K562 (cell line): Measurements from ENCODE around the gene NMUR1. TPM values are rescaled to one million over a fixed set of nuclear protein-coding genes. Genes with fewer than 3 reads are reported as not detected.

Experiments
- ATAC-seq: fragments of 200-7000 bp; cut with Tn5 transposase; 3 replicates; pipeline ENCODE4 v1.9.1; 2020; ENCODE audit warnings: moderate library complexity
- BruUV-seq: library from RNA; stranded (reverse); fragments of 400-500 nt; replicated peaks from 2 replicates; lab custom pipeline; 2021; lab: Mats Ljungman, UMichigan
- CTCF ChIA-PET: fragments of 300-600 bp; formaldehyde crosslinking; extraction: SDS; loops from one replicate; lab custom pipeline; 2021; ENCODE audit warnings: low intra/inter-chr PET ratio; lab: Yijun Ruan, JAX
- POLR2A ChIA-PET: fragments of 300-600, 350-650 bp; sonication (Branson Sonifier 250); formaldehyde crosslinking; extraction: SDS; loops from one replicate; lab custom pipeline; 2021; ENCODE audit warnings: antibody characterized with exemption, inconsistent platforms; lab: Yijun Ruan, JAX
- DNase-seq, 4 experiments: peaks; one replicate each; pipeline versions ENCODE4 v3.0.0 to v3.0.0-alpha.2; 2011 to 2018; ENCODE audit warnings: low spot score in 3 of 4, mixed read lengths in 3 of 4; ENCODE audit errors: extremely low read depth in 1 of 4
- FAIRE-seq: peaks from 2 replicates; lab custom pipeline; 2011; peaks lifted over from hg19 to GRCh38; lab: Jason Lieb, UNC
- H2AFZ ChIP-seq: 2 replicates; pipeline ENCODE4 v1.6.0; 2011; ENCODE audit warnings: low read depth, low read length, control low read depth, inconsistent platforms
- H3K27ac ChIP-seq: fragments of 200-600 bp; 3 replicates; pipeline ENCODE4 v1.8.0; 2011; ENCODE audit warnings: low read depth, mild to moderate bottlenecking, control low read depth, inconsistent platforms, low read length, moderate library complexity, mixed read lengths; ENCODE audit errors: extremely low read depth
- H3K27me3 ChIP-seq, 2 experiments: fragments of 300-600 bp in 1 of 2; 2 replicates in 1 of 2; 3 replicates in 1 of 2; pipeline versions ENCODE4 v1.6.0 to v1.8.0; 2011; ENCODE audit warnings: inconsistent platforms in 2 of 2, low read length in 2 of 2, mild to moderate bottlenecking in 1 of 2, mixed read lengths in 1 of 2, moderate library complexity in 1 of 2; ENCODE audit not compliant: control insufficient read depth in 2 of 2, insufficient read depth in 2 of 2
- H3K36me3 ChIP-seq: fragments of 300-600 bp; 3 replicates; pipeline ENCODE4 v1.8.0; 2011; ENCODE audit warnings: mild to moderate bottlenecking, low read length, inconsistent platforms; ENCODE audit not compliant: control insufficient read depth, insufficient read depth
- H3K4me1 ChIP-seq, 2 experiments: fragments of 200-600 bp in 1 of 2; replicated peaks in 1 of 2; 2 replicates in 1 of 2; 3 replicates in 1 of 2; pipeline versions ENCODE4 v1.5.1 to v1.8.0; 2011; ENCODE audit warnings: inconsistent platforms in 2 of 2, low read length in 2 of 2, mild to moderate bottlenecking in 1 of 2, mixed read lengths in 1 of 2, moderate library complexity in 1 of 2; ENCODE audit not compliant: control insufficient read depth in 2 of 2, insufficient read depth in 2 of 2
- H3K4me2 ChIP-seq: 2 replicates; pipeline ENCODE4 v1.6.1; 2011; ENCODE audit warnings: low read length, control low read depth, inconsistent platforms, mixed read lengths; ENCODE audit not compliant: insufficient read depth
- H3K4me3 ChIP-seq: fragments of 200-600 bp; sonication (generic), shearing (Covaris generic); 2 replicates; pipeline ENCODE4 v1.5.1; 2016; ENCODE audit warnings: control low read depth, inconsistent platforms
- H3K79me2 ChIP-seq: fragments of 200-600 bp; 3 replicates; pipeline ENCODE4 v1.8.0; 2011; ENCODE audit warnings: low read length, inconsistent platforms; ENCODE audit not compliant: control insufficient read depth, insufficient read depth
- H3K9ac ChIP-seq, 2 experiments: 2 replicates each; pipeline versions ENCODE4 v1.6.0 to v1.6.1; 2011; ENCODE audit warnings: low read depth in 2 of 2, low read length in 2 of 2, control low read depth in 1 of 2, inconsistent platforms in 1 of 2, mild to moderate bottlenecking in 1 of 2, mixed read lengths in 1 of 2; ENCODE audit not compliant: insufficient read depth in 1 of 2
- H3K9me1 ChIP-seq: one replicate; pipeline ENCODE4 v1.6.0; 2011; ENCODE audit warnings: inconsistent platforms, mild to moderate bottlenecking, low read length, moderate library complexity; ENCODE audit not compliant: control insufficient read depth, insufficient read depth
- H3K9me3 ChIP-seq: replicated peaks from 2 replicates; pipeline ENCODE4 v1.5.1; 2011; ENCODE audit warnings: low read depth, low read length, inconsistent platforms; ENCODE audit not compliant: control insufficient read depth, insufficient read depth
- H4K20me1 ChIP-seq: replicated peaks from 2 replicates; pipeline ENCODE4 v1.6.1; 2011; ENCODE audit warnings: low read length, inconsistent platforms, mixed read lengths; ENCODE audit not compliant: control insufficient read depth, insufficient read depth
- BDP1 ChIP-seq: IDR thresholded peaks from 3 replicates; pipeline ENCODE4 v1.6.1; 2011; ENCODE audit not compliant: insufficient read length, insufficient read depth
- EWSR1 ChIP-seq: fragments of 450-650 bp; IDR thresholded peaks from 2 replicates; pipeline ENCODE4 v1.6.1; 2018; ENCODE audit warnings: borderline replicate concordance, mild to moderate bottlenecking, low read depth, moderate library complexity; ENCODE audit not compliant: partially characterized antibody
- GATAD2A ChIP-seq: fragments of 450-650 bp; IDR thresholded peaks from 2 replicates; pipeline ENCODE4 v1.6.1; 2017
- IRF2 ChIP-seq: sonication (generic); formaldehyde crosslinking; IDR thresholded peaks from 2 replicates; pipeline ENCODE4 v1.8.1; 2022; ENCODE audit warnings: mild to moderate bottlenecking, missing genetic modification reagents
- JUND ChIP-seq, 2 experiments: IDR thresholded peaks; 2 replicates in 1 of 2; 3 replicates in 1 of 2; pipeline ENCODE4 v1.6.1; 2011; ENCODE audit warnings: borderline replicate concordance in 2 of 2, low read depth in 2 of 2, low read length in 2 of 2, improper control_type of control experiment in 1 of 2, missing biosample characterization in 1 of 2, missing genetic modification characterization in 1 of 2, missing genetic modification reagents in 1 of 2
- KLF16 ChIP-seq: IDR thresholded peaks from 2 replicates; pipeline ENCODE4 v1.6.1; 2016; ENCODE audit warnings: antibody characterized with exemption
- LARP7 ChIP-seq: fragments of 450-650 bp; IDR thresholded peaks from 2 replicates; pipeline ENCODE4 v1.6.1; 2016
- MCM2 ChIP-seq: fragments of 450-650 bp; IDR thresholded peaks from 2 replicates; pipeline ENCODE4 v1.6.1; 2017; ENCODE audit warnings: low read depth, mild to moderate bottlenecking
- POLR2AphosphoS2 ChIP-seq: IDR thresholded peaks from 2 replicates; pipeline ENCODE4 v1.6.1; 2012; ENCODE audit warnings: low read length, improper control_type of control experiment
- RBM15 ChIP-seq: fragments of 200-400 bp; formaldehyde crosslinking; IDR thresholded peaks from 2 replicates; pipeline ENCODE4 v1.6.1; 2018; ENCODE audit warnings: mild to moderate bottlenecking, low read length, moderate library complexity; ENCODE audit not compliant: insufficient read depth
- SMARCC2 ChIP-seq: fragments of 450-650 bp; IDR thresholded peaks from 2 replicates; pipeline ENCODE4 v1.6.1; 2017; ENCODE audit warnings: antibody characterized with exemption, moderate library complexity, mild to moderate bottlenecking, low read depth
- TCF15 ChIP-seq: fragments of 250-450 bp; sonication (Bioruptor Pico); IDR thresholded peaks from 2 replicates; pipeline ENCODE4 v1.8.0; 2022; ENCODE audit warnings: moderate library complexity, mild to moderate bottlenecking, inconsistent platforms
- ZFP91 ChIP-seq: sonication (generic); formaldehyde crosslinking; IDR thresholded peaks from 2 replicates; pipeline ENCODE4 v1.8.0; 2022; ENCODE audit warnings: mild to moderate bottlenecking, missing genetic modification reagents
- ZNF175 ChIP-seq: fragments of 200-800 bp; sonication (Bioruptor generic); IDR thresholded peaks from 2 replicates; pipeline ENCODE4 v1.6.1; 2016; ENCODE audit warnings: low read depth, mild to moderate bottlenecking, missing genetic modification characterization, missing compliant biosample characterization
- ZNF197 ChIP-seq: fragments of 200-800 bp; sonication (Bioruptor generic); IDR thresholded peaks from 2 replicates; pipeline ENCODE4 v1.6.1; 2016; ENCODE audit warnings: low read depth, missing genetic modification characterization, missing compliant biosample characterization
- ZNF785 ChIP-seq: fragments of 250-450 bp; sonication (Bioruptor Pico); IDR thresholded peaks from 2 replicates; pipeline ENCODE4 v1.4.0; 2020; ENCODE audit warnings: mild to moderate bottlenecking
- WGBS: fragments of 100-300 bp; shearing (Covaris generic); methylation state at CpG from one replicate; pipeline ENCODE4 v1.1.6; 2016; ENCODE audit warnings: low coverage, mixed read lengths; ENCODE audit not compliant: insufficient coverage; ENCODE audit errors: missing lambda C conversion rate; 5-methylcytosine and 5-hydroxymethylcytosine counted together
- in situ Hi-C: fragments of 300-500 bp; cut with MboI; formaldehyde crosslinking; loops from 4 replicates; pipeline ENCODE4 v1.15.0; 2018; ENCODE audit warnings: inconsistent platforms, mixed read lengths
- intact Hi-C: fragments of 100-400 bp; cut with micrococcal nuclease; formaldehyde crosslinking; loops from 2 replicates; pipeline ENCODE4 v1.14.2; 2022
- polyA plus RNA-seq, 8 experiments: library from polyadenylated mRNA; depleted of rRNA in 4 of 8; stranded (reverse) in 5 of 8; unstranded in 3 of 8; fragments of >200 nt; fragmentation: Nextera tagmentation in 2 of 8; fragmentation: Illumina TruSeq in 1 of 8; extraction: Ambion mirVana in 2 of 8; extraction: Trizol in 1 of 8; gene quantifications; 2 replicates each; pipeline versions ENCODE4 v1.2.1 to v1.2.3, GENCODE V29; 2011 to 2014; ENCODE audit warnings: inconsistent platforms in 1 of 8, missing spikeins in 1 of 8
- total RNA-seq, 7 experiments: library from RNA; depleted of rRNA in 6 of 7; stranded (reverse); fragments of >200 nt in 6 of 7; fragmentation: Illumina TruSeq in 2 of 7; extraction: Trizol in 2 of 7; gene quantifications; 2 replicates each; pipeline versions ENCODE4 v1.2.1 to v1.2.3, GENCODE V29; 2011 to 2021; ENCODE audit warnings: low replicate concordance in 1 of 7

The NMUR1 gene
- total and polyA plus RNA-seq, 9 of the 15 experiments (the other 6 are each of a cell fraction or from before 2014, with no cell fraction given): 0.01 to 0.27 (median 0.15) TPM

- no peak for TF ChIP-seq ZNF175 (CRISPR knock-in tag)
- TF ChIP-seq, all 486 proteins: peak for 0
Observed at GRCh38 chr2:231512222-231512621, 18.0 kb downstream of the NMUR1 start (continued).

- DNase-seq: no peak
- H2AFZ ChIP-seq: no peak overlapping the region
- 47% methylated on average over 3 of the region's 3 CpGs for WGBS
- no peak overlapping the region for H3K4me2 ChIP-seq
- TF ChIP-seq IRF2 (CRISPR knock-in tag) (no peak), KLF16 (no peak), EWSR1 (no peak), SMARCC2 (no peak), TCF15 (CRISPR knock-in tag) (no peak), POLR2AphosphoS2 (no peak), ZNF197 (CRISPR knock-in tag) (no peak), JUND (IDR thresholded peaks at IDR 0.05; ENCODE audit: borderline replicate concordance, low read depth, low read length) (no peak), JUND (tag; IDR thresholded peaks at IDR 0.05; ENCODE audit: borderline replicate concordance, low read depth, low read length) (no peak), LARP7 (no peak), ZFP91 (CRISPR knock-in tag) (no peak), GATAD2A (no peak), MCM2 (no peak), BDP1 (no peak), RBM15 (no peak), ZNF785 (no peak)
- intact Hi-C loops: no loop called here
- no peak overlapping the region for H3K4me3 ChIP-seq
- ChIA-PET POLR2A (no interaction called here), CTCF (no interaction called here)
- no peak overlapping the region for H3K27ac ChIP-seq
- H3K9me3 ChIP-seq: no peaks in the 10 kb centered on the region
- no peaks in the 10 kb centered on the region for H3K27me3 ChIP-seq
- H3K79me2 ChIP-seq: no peaks in the 10 kb centered on the region
- in situ Hi-C loops: no loop called here
- H3K9me1 ChIP-seq: no peaks in the 10 kb centered on the region
- no peaks in the 10 kb centered on the region for H4K20me1 ChIP-seq
- no TSS peak for BruUV-seq
- H3K36me3 ChIP-seq: 0 out of 3 replicates have a peak, but pooled peaks cover 5% of the 10 kb centered on the region
- H3K9ac ChIP-seq: no peak overlapping the region
- H3K4me1 ChIP-seq: no peaks in the 10 kb centered on the region
- no peak for FAIRE-seq
- ATAC-seq: no peak
Observed at GRCh38 chr2:231503766-231504165, 26.5 kb downstream of the NMUR1 start.
